NCI-H1436 (cell line): ENCODE measurements around the gene SBK2.

Source experiments
- DNase-seq: peaks from one replicate; lab custom pipeline; 2025; lab: John Stamatoyannopoulos, UW

The SBK2 gene

GRCh38 chr19:55486043-55486970 lies 50.6 kb downstream of the SBK2 start:
- no peak for DNase-seq

GRCh38 chr19:55485439-55486011 lies 51.4 kb downstream of the SBK2 start:
- peak; percentile 31 for DNase-seq

- peak; percentile 83 for DNase-seq
Measured at GRCh38 chr19:55484593-55485438, 52.1 kb downstream of the SBK2 start, which contains the start of gene NAT14. Gene NAT14, plus strand, starts transcription at chr19:55485188. Its CDS starts 521 bp downstream, at chr19:55485709.

GRCh38 chr19:55483706-55484592 lies 53.0 kb downstream of the SBK2 start:
- DNase-seq = no peak

GRCh38 chr19:55482967-55483705 lies 53.8 kb downstream of the SBK2 start:
- DNase-seq = no peak

GRCh38 chr19:55482156-55482961 lies 54.6 kb downstream of the SBK2 start:
- DNase-seq = no peak

GRCh38 chr19:55481794-55482155 lies 55.2 kb downstream of the SBK2 start:
- DNase-seq = no peak

- DNase-seq = no peak
Measured at GRCh38 chr19:55481148-55481793, 55.7 kb downstream of the SBK2 start.

- DNase-seq = no peak
Measured at GRCh38 chr19:55479451-55480230, 57.3 kb downstream of the SBK2 start.

GRCh38 chr19:55479045-55479444 lies 57.9 kb downstream of the SBK2 start:
- DNase-seq = no peak
